Measurements from ENCODE around the gene RAB4A. TPM values are rescaled to one million over a fixed set of nuclear protein-coding genes. Genes with fewer than 3 reads are reported as not detected.

Gene RAB4A
- total and polyA plus RNA-seq, 9 of the 15 experiments (the other 6 are each of a cell fraction or from before 2014, with no cell fraction given): 8.3 to 61.0 (median 26.7) TPM

GRCh38 chr1:229341774-229342655, 71.1 kb downstream of the RAB4A start:
- ChIA-PET CTCF (ENCODE audit: low intra/inter-chr PET ratio) (no interaction called here), POLR2A (interaction anchor here (0.6 to 1.2 kb wide), 7 partner anchors 9 to 797 kb away, joined by 3 to 4 read pairs (median 3); no protein-coding TSS in a partner anchor)
- Histone ChIP-seq H2AFZ (ENCODE audit: low read depth, low read length) (peak overlapping the region; percentile 90), H3K9me3 (replicated peaks; ENCODE audit: control insufficient read depth, insufficient read depth, low read depth, low read length) (peaks cover 7% of the 10 kb centered on the region), H3K27me3 (ENCODE audit: control insufficient read depth in 2 of 2, insufficient read depth in 2 of 2, low read length in 2 of 2) (peaks cover under 1 to 5% of the 10 kb centered on the region in 2 experiments; a peak in 3 of 5 replicates), H3K79me2 (ENCODE audit: control insufficient read depth, insufficient read depth, low read length) (peaks cover 51% of the 10 kb centered on the region), H3K27ac (ENCODE audit: extremely low read depth, low read depth, low read length) (peak overlapping the region; percentile 79), H3K4me1 (replicated peaks in 1 of 2; ENCODE audit: control insufficient read depth in 2 of 2, insufficient read depth in 2 of 2, low read length in 2 of 2) (peaks cover 17 to 24% of the 10 kb centered on the region in 2 experiments; a peak in 4 of 5 replicates), H3K36me3 (ENCODE audit: control insufficient read depth, insufficient read depth, low read length) (peaks cover 9% of the 10 kb centered on the region; the same call in 2 of the 3 replicates), H3K4me3 (peak overlapping the region; percentile 85), H3K9ac (ENCODE audit: insufficient read depth in 1 of 2, low read depth in 2 of 2, low read length in 2 of 2) (peak overlapping the region; percentile 69 to 98), H3K9me1 (ENCODE audit: control insufficient read depth, insufficient read depth, low read length) (no peaks in the 10 kb centered on the region), H4K20me1 (replicated peaks; ENCODE audit: control insufficient read depth, insufficient read depth, low read length) (0 out of 2 replicates have a peak, but pooled peaks cover 4% of the 10 kb centered on the region), H3K4me2 (ENCODE audit: insufficient read depth, low read length) (peak overlapping the region; percentile 88)
- DNase-seq (ENCODE audit: extremely low read depth in 1 of 4, low spot score in 3 of 4): peak; percentile 89 to 97 (median 96)
- under 1% methylated on average over 66 of the region's 103 CpGs for WGBS (ENCODE audit: insufficient coverage, low coverage, missing lambda C conversion rate)
- ATAC-seq: peak; percentile 91
- intact Hi-C loops (cut with micrococcal nuclease): loop anchor here (5.0 kb wide), 1 partner anchor 165 kb away; the partner anchor contains the start of gene NUP133
- no TSS peak for BruUV-seq (replicated peaks)
- FAIRE-seq: no peak
- in situ Hi-C loops (cut with MboI): no loop called here
- TF ChIP-seq, protein P1, sequence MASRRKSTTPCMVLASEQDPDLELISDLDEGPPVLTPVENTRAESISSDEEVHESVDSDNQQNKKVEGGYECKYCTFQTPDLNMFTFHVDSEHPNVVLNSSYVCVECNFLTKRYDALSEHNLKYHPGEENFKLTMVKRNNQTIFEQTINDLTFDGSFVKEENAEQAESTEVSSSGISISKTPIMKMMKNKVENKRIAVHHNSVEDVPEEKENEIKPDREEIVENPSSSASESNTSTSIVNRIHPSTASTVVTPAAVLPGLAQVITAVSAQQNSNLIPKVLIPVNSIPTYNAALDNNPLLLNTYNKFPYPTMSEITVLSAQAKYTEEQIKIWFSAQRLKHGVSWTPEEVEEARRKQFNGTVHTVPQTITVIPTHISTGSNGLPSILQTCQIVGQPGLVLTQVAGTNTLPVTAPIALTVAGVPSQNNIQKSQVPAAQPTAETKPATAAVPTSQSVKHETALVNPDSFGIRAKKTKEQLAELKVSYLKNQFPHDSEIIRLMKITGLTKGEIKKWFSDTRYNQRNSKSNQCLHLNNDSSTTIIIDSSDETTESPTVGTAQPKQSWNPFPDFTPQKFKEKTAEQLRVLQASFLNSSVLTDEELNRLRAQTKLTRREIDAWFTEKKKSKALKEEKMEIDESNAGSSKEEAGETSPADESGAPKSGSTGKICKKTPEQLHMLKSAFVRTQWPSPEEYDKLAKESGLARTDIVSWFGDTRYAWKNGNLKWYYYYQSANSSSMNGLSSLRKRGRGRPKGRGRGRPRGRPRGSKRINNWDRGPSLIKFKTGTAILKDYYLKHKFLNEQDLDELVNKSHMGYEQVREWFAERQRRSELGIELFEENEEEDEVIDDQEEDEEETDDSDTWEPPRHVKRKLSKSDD (conservative IDR thresholded peaks at IDR 0.05; ENCODE audit: low read length): no peak
- TF ChIP-seq HMGN3 (IDR thresholded peaks at IDR 0.05; ENCODE audit: borderline replicate concordance, extremely low read depth, insufficient read length, low read depth, low read length) (peak; percentile 58), THRB (CRISPR knock-in tag; conservative IDR thresholded peaks at IDR 0.05) (no peak), ARID4B (CRISPR knock-in tag; IDR thresholded peaks at IDR 0.05) (peak; percentile 90), EZH2 (IDR thresholded peaks at IDR 0.05; ENCODE audit: borderline replicate concordance, low read depth, low read length) (no peak), NFATC3 (IDR thresholded peaks at IDR 0.05) (no peak), EWSR1 (IDR thresholded peaks at IDR 0.05; ENCODE audit: borderline replicate concordance, low read depth, partially characterized antibody) (no peak)
- TF ChIP-seq, protein P2, sequence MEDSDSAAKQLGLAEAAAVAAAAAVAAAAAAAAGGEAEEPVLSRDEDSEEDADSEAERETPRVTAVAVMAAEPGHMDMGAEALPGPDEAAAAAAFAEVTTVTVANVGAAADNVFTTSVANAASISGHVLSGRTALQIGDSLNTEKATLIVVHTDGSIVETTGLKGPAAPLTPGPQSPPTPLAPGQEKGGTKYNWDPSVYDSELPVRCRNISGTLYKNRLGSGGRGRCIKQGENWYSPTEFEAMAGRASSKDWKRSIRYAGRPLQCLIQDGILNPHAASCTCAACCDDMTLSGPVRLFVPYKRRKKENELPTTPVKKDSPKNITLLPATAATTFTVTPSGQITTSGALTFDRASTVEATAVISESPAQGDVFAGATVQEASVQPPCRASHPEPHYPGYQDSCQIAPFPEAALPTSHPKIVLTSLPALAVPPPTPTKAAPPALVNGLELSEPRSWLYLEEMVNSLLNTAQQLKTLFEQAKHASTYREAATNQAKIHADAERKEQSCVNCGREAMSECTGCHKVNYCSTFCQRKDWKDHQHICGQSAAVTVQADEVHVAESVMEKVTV (CRISPR knock-in tag; IDR thresholded peaks at IDR 0.05): no peak
